SK-N-SH treated with all-trans-retinoic acid at 6 μM for 48 hours (cell line): Measurements from ENCODE around the gene FAM177A1.

ENCODE experiments used
- ATAC-seq: fragments of 200-7000 bp; cut with Tn5 transposase; 3 replicates; pipeline ENCODE4 v1.9.1; 2020; ENCODE audit warnings: mild to moderate bottlenecking, moderate library complexity
- ARNTL ChIP-seq: fragments of 450-650 bp; formaldehyde crosslinking; IDR thresholded peaks from 2 replicates; pipeline ENCODE4 v1.5.0; 2020; ENCODE audit warnings: low read depth, mild to moderate bottlenecking, moderate library complexity, borderline replicate concordance
- BACH2 ChIP-seq: fragments of 250-450 bp; sonication (Bioruptor Pico); IDR thresholded peaks from 2 replicates; pipeline ENCODE4 v1.9.0; 2021; ENCODE audit warnings: mild to moderate bottlenecking, borderline replicate concordance
- CREB5 ChIP-seq: fragments of 250-450 bp; sonication (Bioruptor Pico); IDR thresholded peaks from 2 replicates; pipeline ENCODE4 v1.5.1; 2020; ENCODE audit warnings: low read depth, mild to moderate bottlenecking, moderate library complexity
- CSDC2 ChIP-seq: fragments of 250-450 bp; sonication (Bioruptor Pico); IDR thresholded peaks from 2 replicates; pipeline ENCODE4 v1.5.0; 2020; ENCODE audit warnings: mild to moderate bottlenecking, moderate library complexity
- CSRNP3 ChIP-seq: fragments of 250-450 bp; sonication (Bioruptor Pico); IDR thresholded peaks from 2 replicates; pipeline ENCODE4 v1.5.1; 2021; ENCODE audit warnings: mild to moderate bottlenecking, moderate library complexity
- ESRRG ChIP-seq: fragments of 250-450 bp; sonication (Bioruptor Pico); IDR thresholded peaks from 2 replicates; pipeline ENCODE4 v1.6.1; 2021; ENCODE audit warnings: mild to moderate bottlenecking
- ISL1 ChIP-seq: fragments of 250-450 bp; sonication (Bioruptor Pico); IDR thresholded peaks from 2 replicates; pipeline ENCODE4 v2.1.2; 2022; ENCODE audit warnings: mild to moderate bottlenecking, moderate library complexity
- OSR1 ChIP-seq: fragments of 250-450 bp; sonication (Bioruptor Pico); IDR thresholded peaks from 2 replicates; pipeline ENCODE4 v1.8.0; 2022; ENCODE audit warnings: moderate library complexity, mild to moderate bottlenecking, inconsistent platforms
- PATZ1 ChIP-seq: fragments of 250-450 bp; sonication (Bioruptor Pico); IDR thresholded peaks from 2 replicates; pipeline ENCODE4 v1.8.0; 2020; ENCODE audit warnings: mild to moderate bottlenecking, moderate library complexity, borderline replicate concordance
- POU6F1 ChIP-seq: fragments of 250-450 bp; sonication (Bioruptor Pico); IDR thresholded peaks from 2 replicates; pipeline ENCODE4 v1.8.0; 2021; ENCODE audit warnings: low read depth, mild to moderate bottlenecking, moderate library complexity, borderline replicate concordance
- PPARA ChIP-seq: fragments of 250-450 bp; sonication (Bioruptor Pico); IDR thresholded peaks from 2 replicates; pipeline ENCODE4 v1.5.0; 2020; ENCODE audit warnings: mild to moderate bottlenecking, borderline replicate concordance
- RARB ChIP-seq: fragments of 250-450 bp; sonication (Bioruptor Pico); IDR thresholded peaks from 2 replicates; pipeline ENCODE4 v1.8.0; 2021; ENCODE audit warnings: mild to moderate bottlenecking, moderate library complexity
- SNAI2 ChIP-seq: fragments of 250-450 bp; sonication (Bioruptor Pico); IDR thresholded peaks from 2 replicates; pipeline ENCODE4 v1.5.0; 2020; ENCODE audit warnings: mild to moderate bottlenecking, moderate library complexity
- TCF4 ChIP-seq: fragments of 250-450 bp; sonication (Bioruptor Pico); IDR thresholded peaks from 2 replicates; pipeline ENCODE4 v1.8.0; 2021; ENCODE audit warnings: mild to moderate bottlenecking, moderate library complexity, borderline replicate concordance
- TOX ChIP-seq: fragments of 250-450 bp; sonication (Bioruptor Pico); IDR thresholded peaks from 2 replicates; pipeline ENCODE4 v1.8.0; 2021; ENCODE audit warnings: mild to moderate bottlenecking, moderate library complexity, borderline replicate concordance
- TSHZ2 ChIP-seq: fragments of 250-450 bp; sonication (Bioruptor Pico); IDR thresholded peaks from 2 replicates; pipeline ENCODE4 v1.5.0; 2020; ENCODE audit warnings: mild to moderate bottlenecking, moderate library complexity
- ZC3H10 ChIP-seq: fragments of 250-450 bp; sonication (Bioruptor Pico); IDR thresholded peaks from 2 replicates; pipeline ENCODE4 v1.5.1; 2021; ENCODE audit warnings: mild to moderate bottlenecking, moderate library complexity
- ZFP30 ChIP-seq: fragments of 450-650 bp; formaldehyde crosslinking; IDR thresholded peaks from 2 replicates; pipeline ENCODE4 v1.5.0; 2022; ENCODE audit warnings: mild to moderate bottlenecking, moderate library complexity
- ZNF70 ChIP-seq: fragments of 450-650 bp; formaldehyde crosslinking; IDR thresholded peaks from 2 replicates; pipeline ENCODE4 v1.5.0; 2020; ENCODE audit warnings: mild to moderate bottlenecking, moderate library complexity
- ZNF8 ChIP-seq: fragments of 450-650 bp; formaldehyde crosslinking; IDR thresholded peaks from 2 replicates; pipeline ENCODE4 v1.5.0; 2020; ENCODE audit warnings: mild to moderate bottlenecking, moderate library complexity

FAM177A1 gene

GRCh38 chr14:35050652-35051051 is 4.6 kb downstream of the FAM177A1 start:
- ATAC-seq = no peak

GRCh38 chr14:35051796-35052195 is 5.7 kb downstream of the FAM177A1 start:
- TF ChIP-seq ISL1 (CRISPR knock-in tag) = no peak
- TF ChIP-seq BACH2 (CRISPR knock-in tag) = no peak
- TF ChIP-seq ESRRG (CRISPR knock-in tag) = no peak
- TF ChIP-seq TCF4 (CRISPR knock-in tag) = no peak
- TF ChIP-seq CREB5 (CRISPR knock-in tag) = no peak
- no peak for TF ChIP-seq TOX
- no peak for TF ChIP-seq PPARA

More at GRCh38 chr14:35050652-35051051, 4.6 kb downstream of the FAM177A1 start:
- TF ChIP-seq BACH2 (CRISPR knock-in tag) (no peak), ZNF8 (no peak), RARB (CRISPR knock-in tag) (no peak), PATZ1 (CRISPR knock-in tag) (no peak), ZNF70 (CRISPR knock-in tag) (no peak), ESRRG (CRISPR knock-in tag) (no peak), TCF4 (CRISPR knock-in tag) (no peak), TOX (no peak), ZC3H10 (CRISPR knock-in tag) (no peak), CSRNP3 (CRISPR knock-in tag) (no peak), ISL1 (CRISPR knock-in tag) (no peak), ZFP30 (CRISPR knock-in tag) (no peak), CREB5 (CRISPR knock-in tag) (no peak), TSHZ2 (CRISPR knock-in tag) (no peak), PPARA (no peak), OSR1 (CRISPR knock-in tag) (no peak), CSDC2 (CRISPR knock-in tag) (no peak), ARNTL (no peak)

GRCh38 chr14:35052637-35053036 is 6.6 kb downstream of the FAM177A1 start:
- no peak for ATAC-seq
- no peak for TF ChIP-seq ZC3H10 (CRISPR knock-in tag)
- TF ChIP-seq ARNTL = no peak
- TF ChIP-seq ZNF70 (CRISPR knock-in tag) = no peak
- TF ChIP-seq ISL1 (CRISPR knock-in tag) = no peak
- no peak for TF ChIP-seq PATZ1 (CRISPR knock-in tag)
- no peak for TF ChIP-seq ESRRG (CRISPR knock-in tag)
- no peak for TF ChIP-seq ZNF8
- no peak for TF ChIP-seq PPARA
- TF ChIP-seq OSR1 (CRISPR knock-in tag) = no peak
- no peak for TF ChIP-seq ZFP30 (CRISPR knock-in tag)
- TF ChIP-seq SNAI2 (CRISPR knock-in tag) = no peak
- TF ChIP-seq TSHZ2 (CRISPR knock-in tag) = no peak
- no peak for TF ChIP-seq BACH2 (CRISPR knock-in tag)
- no peak for TF ChIP-seq POU6F1 (CRISPR knock-in tag)

More at GRCh38 chr14:35051796-35052195, 5.7 kb downstream of the FAM177A1 start:
- no peak for ATAC-seq
